ENCODE results near the gene CISD3. TPM values are rescaled to one million over a fixed set of nuclear protein-coding genes. Genes with fewer than 3 reads are reported as not detected.

Gene CISD3
- total and polyA plus RNA-seq, 2 of the 8 experiments (the other 6 are each of a cell fraction or from before 2014, with no cell fraction given), result 9.4 to 11.1 TPM

- TF ChIP-seq HDAC6 (IDR thresholded peaks at IDR 0.05; ENCODE audit: low read depth, low read length) (no peak), JUN (IDR thresholded peaks at IDR 0.05; ENCODE audit: low read depth, low read length) (no peak), CHD1 (IDR thresholded peaks at IDR 0.05; ENCODE audit: low read depth, low read length) (no peak), BACH1 (IDR thresholded peaks at IDR 0.05; ENCODE audit: low read length) (no peak), RAD21 (IDR thresholded peaks at IDR 0.05 in 1 of 2, conservative IDR thresholded peaks at IDR 0.05 in 1 of 2; ENCODE audit: low read depth in 2 of 2, low read length in 2 of 2) (no peak), ZNF274 (IDR thresholded peaks at IDR 0.05; ENCODE audit: borderline replicate concordance, extremely low read depth, low read length) (no peak), KDM1A (IDR thresholded peaks at IDR 0.05; ENCODE audit: borderline replicate concordance, low read length) (no peak), TAF1 (IDR thresholded peaks at IDR 0.05; ENCODE audit: low read depth, low read length) (no peak)
Measured at GRCh38 chr17:38777641-38778250, 47.6 kb downstream of the CISD3 start (continued).

Measured in H1 (cell line).